ENCODE data around the gene PPP3R1. TPM values are rescaled to one million over a fixed set of nuclear protein-coding genes. Genes with fewer than 3 reads are reported as not detected.
A peak's percentile ranks its signal among the peaks of the same experiment; 100 is the strongest.

PPP3R1 gene
- polyA plus RNA-seq, 3 donors from 2014 or later = 7.1 to 7.4 (median 7.1) TPM

DNA sequence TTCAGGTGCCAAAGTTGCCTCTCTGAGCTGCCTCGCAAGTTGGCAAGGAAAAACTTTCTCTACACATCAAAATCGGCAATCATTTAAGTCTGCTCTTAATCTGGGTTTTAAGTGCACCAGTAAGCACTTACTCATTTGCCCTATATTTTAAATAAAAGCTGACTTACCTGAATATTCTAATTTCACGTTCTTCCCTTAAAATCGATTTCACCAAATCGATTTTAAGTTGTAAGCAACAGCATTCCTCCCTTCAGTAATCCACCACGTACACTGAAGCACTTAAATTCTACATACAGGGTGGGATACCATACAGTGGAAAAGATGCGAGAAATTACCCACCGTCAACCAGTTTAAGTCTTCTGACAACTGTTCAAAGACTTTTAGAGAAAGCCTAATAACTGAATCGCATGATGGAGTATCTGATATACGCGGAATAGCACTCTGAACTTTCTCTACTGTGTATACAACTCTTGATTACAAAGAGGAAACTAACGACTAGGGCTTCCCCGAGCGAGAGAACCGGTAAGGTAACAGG lies 1.6 kb downstream of the PPP3R1 start:
- Mint-ChIP-seq H3K4me1 (peaks cover 22 to 29% of the 10 kb centered on the region in 2 donors), H3K27ac (peak overlapping the region in 4 of 6 donors; percentile 95 to 98 (median 97)), H3K27me3 (ENCODE audit: low read depth in 3 of 3) (peaks cover 14 to 28% (median 24%) of the 10 kb centered on the region in 3 donors)

GRCh38 chr2:68250196-68250595 lies 2.1 kb downstream of the PPP3R1 start:
- peaks cover 22 to 29% of the 10 kb centered on the region in 2 donors for H3K4me1 Mint-ChIP-seq
- no peak for DNase-seq

More for the DNA sequence above, 1.6 kb downstream of the PPP3R1 start:
- peak overlapping the region; percentile 88 to 96 (median 94) for H3K4me3 Mint-ChIP-seq
- DNase-seq = no peak
- no peaks in the 10 kb centered on the region for H3K9me3 Mint-ChIP-seq
- H3K36me3 Mint-ChIP-seq = peaks cover 0 to 5% (median 0%) of the 10 kb centered on the region in 3 donors

DNA sequence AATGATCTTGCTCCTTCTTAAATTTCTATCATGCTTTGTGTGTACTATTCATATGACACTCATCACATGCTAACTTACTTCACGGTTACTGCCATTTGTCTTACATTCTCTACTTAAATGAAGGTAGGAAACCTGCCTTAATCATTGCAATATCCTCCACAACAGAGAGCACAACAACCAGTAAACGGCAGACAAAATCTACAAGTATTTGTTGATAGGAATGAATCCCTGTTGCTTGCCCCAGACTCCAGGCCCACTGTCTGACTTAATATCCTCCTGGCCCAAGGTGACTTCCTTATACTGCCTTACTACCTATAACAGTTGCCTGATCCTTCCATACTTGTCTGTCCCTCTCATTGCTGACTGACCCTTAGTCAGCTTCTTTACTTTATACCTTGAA lies 3.5 kb downstream of the PPP3R1 start:
- Mint-ChIP-seq H3K4me3 (no peak overlapping the region), H3K36me3 (peaks cover 0 to 5% (median 0%) of the 10 kb centered on the region in 3 donors), H3K27ac (no peak overlapping the region), H3K27me3 (ENCODE audit: low read depth in 3 of 3) (peaks cover 14 to 28% (median 24%) of the 10 kb centered on the region in 3 donors), H3K9me3 (no peaks in the 10 kb centered on the region), H3K4me1 (peaks cover 11 to 25% of the 10 kb centered on the region in 2 donors)
- no peak for DNase-seq

More at GRCh38 chr2:68250196-68250595, 2.1 kb downstream of the PPP3R1 start:
- peak overlapping the region in 4 of 6 donors; percentile 95 to 98 (median 97) for H3K27ac Mint-ChIP-seq
- peaks cover 0 to 5% (median 0%) of the 10 kb centered on the region in 3 donors for H3K36me3 Mint-ChIP-seq
- H3K4me3 Mint-ChIP-seq = peak overlapping the region; percentile 88 to 96 (median 94)
- no peaks in the 10 kb centered on the region for H3K9me3 Mint-ChIP-seq
- H3K27me3 Mint-ChIP-seq (ENCODE audit: low read depth in 3 of 3) = peaks cover 14 to 28% (median 24%) of the 10 kb centered on the region in 3 donors

GRCh38 chr2:68248361-68248760 lies 4.0 kb downstream of the PPP3R1 start:
- H3K4me3 Mint-ChIP-seq = no peak overlapping the region

GRCh38 chr2:68246396-68246795 lies 5.9 kb downstream of the PPP3R1 start:
- Mint-ChIP-seq H3K4me1 (peaks cover 9 to 27% of the 10 kb centered on the region in 2 donors), H3K9me3 (no peaks in the 10 kb centered on the region), H3K4me3 (no peak overlapping the region)

More at GRCh38 chr2:68248361-68248760, 4.0 kb downstream of the PPP3R1 start:
- Mint-ChIP-seq H3K9me3 (no peaks in the 10 kb centered on the region), H3K4me1 (peaks cover 7 to 22% of the 10 kb centered on the region in 2 donors), H3K27me3 (ENCODE audit: low read depth in 3 of 3) (peaks cover 12 to 25% (median 21%) of the 10 kb centered on the region in 3 donors), H3K27ac (no peak overlapping the region), H3K36me3 (peaks cover 0 to 5% (median 0%) of the 10 kb centered on the region in 3 donors)
- DNase-seq = no peak

GRCh38 chr2:68245672-68246071 lies 6.7 kb downstream of the PPP3R1 start:
- Mint-ChIP-seq H3K9me3 (no peaks in the 10 kb centered on the region), H3K27ac (no peak overlapping the region), H3K4me3 (no peak overlapping the region), H3K4me1 (peaks cover 16 to 30% of the 10 kb centered on the region in 2 donors), H3K27me3 (ENCODE audit: low read depth in 3 of 3) (peaks cover under 1 to 2% (median 2%) of the 10 kb centered on the region in 3 donors), H3K36me3 (peaks cover 0 to under 1% (median 0%) of the 10 kb centered on the region in 3 donors)
- no peak for DNase-seq

More at GRCh38 chr2:68246396-68246795, 5.9 kb downstream of the PPP3R1 start:
- H3K27me3 Mint-ChIP-seq (ENCODE audit: low read depth in 3 of 3) = peaks cover 5 to 9% (median 8%) of the 10 kb centered on the region in 3 donors
- peaks cover 0 to 5% (median 0%) of the 10 kb centered on the region in 3 donors for H3K36me3 Mint-ChIP-seq
- H3K27ac Mint-ChIP-seq = no peak overlapping the region
- DNase-seq = no peak

DNA sequence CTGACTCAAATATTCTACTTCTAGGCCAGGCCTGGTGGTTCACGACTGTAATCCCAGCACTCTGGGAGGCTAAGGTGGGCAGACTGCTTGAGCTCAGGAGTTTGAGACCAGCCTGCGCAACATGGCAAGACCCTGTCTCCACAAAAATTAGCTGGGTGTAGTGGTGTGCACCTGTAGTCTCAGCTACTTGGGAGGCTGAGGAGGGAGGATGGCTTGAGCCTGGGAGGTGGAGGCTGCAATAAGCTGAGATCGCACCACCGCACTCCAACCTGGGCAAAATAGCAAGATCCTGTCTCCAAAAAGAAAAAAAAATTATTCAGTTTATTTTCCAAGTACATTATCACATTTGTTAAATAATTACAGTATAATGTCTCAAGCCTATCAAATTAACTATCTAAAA lies 7.3 kb downstream of the PPP3R1 start:
- no peak for DNase-seq
- H3K4me1 Mint-ChIP-seq = peaks cover 22 to 30% of the 10 kb centered on the region in 2 donors
- no peak overlapping the region for H3K27ac Mint-ChIP-seq
- H3K27me3 Mint-ChIP-seq (ENCODE audit: low read depth in 3 of 3) = peaks cover 0 to 2% (median 0%) of the 10 kb centered on the region in 3 donors
- H3K9me3 Mint-ChIP-seq = no peaks in the 10 kb centered on the region
- no peak overlapping the region for H3K4me3 Mint-ChIP-seq
- peaks cover 0 to 3% (median 0%) of the 10 kb centered on the region in 3 donors for H3K36me3 Mint-ChIP-seq

DNA sequence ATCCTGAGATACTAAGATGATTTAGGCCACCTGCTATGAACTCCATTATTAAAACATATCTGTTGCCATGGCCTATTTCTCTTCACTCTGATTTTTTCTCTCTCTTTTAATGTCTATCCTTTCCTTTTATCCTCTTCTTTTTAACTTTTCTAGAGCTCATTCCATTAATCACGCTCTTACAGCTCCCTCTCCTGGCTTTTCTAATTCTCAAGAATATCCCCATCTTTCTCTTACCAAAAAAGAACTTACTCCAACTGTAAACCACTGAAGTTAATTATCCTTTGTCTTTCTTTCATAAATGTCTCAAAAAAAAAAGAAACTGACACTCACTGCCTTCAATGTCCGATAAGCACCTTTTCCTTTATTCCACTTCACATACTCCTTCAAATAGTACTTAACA lies 7.9 kb downstream of the PPP3R1 start:
- Mint-ChIP-seq H3K9me3 (no peaks in the 10 kb centered on the region), H3K36me3 (peaks cover 0 to 3% (median 0%) of the 10 kb centered on the region in 3 donors), H3K27me3 (ENCODE audit: low read depth in 3 of 3) (peaks cover 0 to 2% (median 0%) of the 10 kb centered on the region in 3 donors), H3K4me3 (no peak overlapping the region), H3K4me1 (peaks cover 28% of the 10 kb centered on the region in 2 donors), H3K27ac (no peak overlapping the region)
- DNase-seq = no peak

DNA sequence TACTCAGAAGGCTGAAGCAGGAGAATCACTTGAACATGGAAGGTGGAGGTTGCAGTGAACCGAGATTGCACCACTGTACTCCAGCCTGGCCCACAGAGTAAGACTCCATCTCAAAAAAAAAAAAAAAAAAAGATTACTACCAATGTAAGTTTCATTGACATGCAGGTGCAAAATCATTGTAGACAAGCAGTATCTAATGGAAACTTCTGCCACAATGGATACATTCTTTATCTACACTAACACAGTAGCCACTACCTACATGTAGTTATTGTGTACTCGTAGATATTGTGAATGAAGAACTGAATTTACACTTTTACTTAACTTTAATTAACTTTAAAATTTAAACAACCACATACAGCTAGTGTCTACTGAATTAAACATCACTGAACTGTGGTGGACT lies 10.6 kb downstream of the PPP3R1 start:
- Mint-ChIP-seq H3K9me3 (no peaks in the 10 kb centered on the region), H3K27ac (no peak overlapping the region), H3K4me3 (no peak overlapping the region), H3K4me1 (peaks cover 54 to 55% of the 10 kb centered on the region in 2 donors), H3K27me3 (ENCODE audit: low read depth in 3 of 3) (peaks cover 0 to 2% (median 0%) of the 10 kb centered on the region in 3 donors), H3K36me3 (peaks cover 0 to 3% (median 0%) of the 10 kb centered on the region in 3 donors)
- DNase-seq = no peak

GRCh38 chr2:68240446-68240845 lies 11.9 kb downstream of the PPP3R1 start:
- no peaks in the 10 kb centered on the region for H3K9me3 Mint-ChIP-seq
- peaks cover 0 to 3% (median 0%) of the 10 kb centered on the region in 3 donors for H3K36me3 Mint-ChIP-seq
- peak overlapping the region in 4 of 6 donors; percentile 49 to 65 (median 56) for H3K27ac Mint-ChIP-seq
- H3K27me3 Mint-ChIP-seq (ENCODE audit: low read depth in 3 of 3) = peaks cover 0 to 2% (median 0%) of the 10 kb centered on the region in 3 donors
- H3K4me3 Mint-ChIP-seq = peak overlapping the region in 3 of 5 donors; percentile 7 to 72 (median 51)
- DNase-seq = no peak
- H3K4me1 Mint-ChIP-seq = peaks cover 66 to 68% of the 10 kb centered on the region in 2 donors

DNA sequence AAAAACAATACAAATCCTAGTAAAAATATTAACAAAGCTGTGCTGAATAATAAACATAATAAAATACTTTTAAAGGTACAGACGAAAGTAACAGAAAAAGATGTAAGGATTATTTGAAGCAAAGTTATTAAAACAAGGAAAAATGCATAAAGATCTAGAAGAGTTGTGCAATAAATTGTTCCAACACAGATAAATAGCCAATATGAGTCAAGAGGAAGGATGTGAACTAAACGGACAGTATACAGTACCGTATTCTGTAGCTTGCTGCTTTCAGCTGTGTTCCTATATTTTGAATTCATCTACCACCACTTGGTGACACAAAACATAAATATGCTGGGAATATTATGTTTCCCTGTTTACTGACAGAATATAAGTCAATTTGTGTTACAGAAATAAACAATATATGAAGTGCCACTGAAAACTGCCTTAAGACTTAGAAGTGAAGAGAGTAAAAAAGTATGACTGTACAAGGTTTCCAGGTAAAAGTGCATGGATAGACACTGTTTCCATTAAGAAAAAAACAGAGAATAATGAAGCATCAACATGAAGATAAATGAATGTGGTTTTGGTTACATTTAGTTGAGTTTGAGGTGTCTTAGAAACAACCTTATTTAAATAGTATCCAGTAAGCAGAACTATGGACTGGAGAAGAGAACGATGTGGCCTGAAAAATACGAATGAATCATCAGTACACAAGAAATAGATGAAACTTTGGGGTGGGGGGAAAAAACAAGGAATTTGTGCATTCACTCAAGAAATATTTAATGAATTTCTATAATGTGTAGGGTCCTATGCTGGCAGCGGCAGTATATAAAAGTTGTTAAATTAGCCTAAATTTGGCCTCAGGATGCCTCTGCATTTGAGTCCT lies 13.1 kb downstream of the PPP3R1 start:
- H3K27me3 Mint-ChIP-seq (ENCODE audit: low read depth in 3 of 3) = peaks cover 0 to 2% (median 0%) of the 10 kb centered on the region in 3 donors
- DNase-seq = no peak
- H3K36me3 Mint-ChIP-seq = peaks cover 0 to 3% (median 0%) of the 10 kb centered on the region in 3 donors
- peak overlapping the region; percentile 6 to 75 (median 42) for H3K27ac Mint-ChIP-seq
- H3K9me3 Mint-ChIP-seq = no peaks in the 10 kb centered on the region
- H3K4me3 Mint-ChIP-seq = peak overlapping the region; percentile 13 to 72 (median 39)
- peaks cover 78 to 81% of the 10 kb centered on the region in 2 donors for H3K4me1 Mint-ChIP-seq

- H3K9me3 Mint-ChIP-seq = no peaks in the 10 kb centered on the region
- peak overlapping the region; percentile 6 to 34 (median 19) for H3K27ac Mint-ChIP-seq
- peak overlapping the region in 4 of 5 donors; percentile 4 to 35 (median 28) for H3K4me3 Mint-ChIP-seq
- no peak for DNase-seq
- peaks cover 0 to 3% (median 0%) of the 10 kb centered on the region in 3 donors for H3K36me3 Mint-ChIP-seq
- peaks cover 0 to 2% (median 0%) of the 10 kb centered on the region in 3 donors for H3K27me3 Mint-ChIP-seq (ENCODE audit: low read depth in 3 of 3)
- H3K4me1 Mint-ChIP-seq = peaks cover 83 to 92% of the 10 kb centered on the region in 2 donors
These were observed 14.3 kb downstream of the PPP3R1 start for GRCh38 chr2:68237976-68238580.

DNA sequence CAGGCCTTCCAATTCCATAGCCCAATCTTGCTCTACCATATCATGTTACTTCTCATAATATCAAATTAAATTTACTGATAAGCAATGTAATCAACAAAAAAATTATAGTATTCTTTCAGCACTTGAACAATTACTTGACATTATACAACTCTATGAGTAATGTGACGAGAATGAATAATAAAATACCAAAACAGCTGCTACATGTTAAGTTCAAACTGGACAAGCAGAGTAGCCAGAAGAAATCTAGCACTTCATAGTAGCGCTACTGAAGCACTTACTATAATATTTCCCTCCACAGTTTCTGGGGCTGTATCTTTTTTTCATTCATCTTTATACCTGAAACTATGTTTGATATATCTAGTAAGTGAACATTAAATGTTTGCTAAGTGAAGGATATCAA lies 14.9 kb downstream of the PPP3R1 start:
- DNase-seq = no peak
- H3K4me1 Mint-ChIP-seq = peaks cover 83 to 97% of the 10 kb centered on the region in 2 donors
- peaks cover 0 to 2% (median 0%) of the 10 kb centered on the region in 3 donors for H3K27me3 Mint-ChIP-seq (ENCODE audit: low read depth in 3 of 3)
- no peak overlapping the region for H3K4me3 Mint-ChIP-seq
- H3K27ac Mint-ChIP-seq = peak overlapping the region in 3 of 6 donors; percentile 34 to 67 (median 43)
- no peaks in the 10 kb centered on the region for H3K9me3 Mint-ChIP-seq
- H3K36me3 Mint-ChIP-seq = peaks cover 0 to 3% (median 0%) of the 10 kb centered on the region in 3 donors
